PC-3 (cell line): ENCODE data around the gene FAM83E. TPM values are rescaled to one million over a fixed set of nuclear protein-coding genes. Genes with fewer than 3 reads are reported as not detected.

Experiments
- ATAC-seq: fragments of 200-7000 bp; cut with Tn5 transposase; 2 replicates; pipeline ENCODE4 v1.9.1; 2020; ENCODE audit warnings: mild to moderate bottlenecking, moderate library complexity
- Bru-seq: library from RNA; stranded (reverse); fragments of 400-500 nt; gene quantifications from one replicate; lab custom pipeline; 2021; lab: Mats Ljungman, UMichigan
- BruChase-seq, 2 experiments: library from RNA; stranded (reverse); fragments of 400-500 nt; gene quantifications; one replicate each; lab custom pipeline; 2021; lab: Mats Ljungman, UMichigan
- BruUV-seq: library from RNA; stranded (reverse); fragments of 400-500 nt; replicated peaks from 2 replicates; lab custom pipeline; 2021; lab: Mats Ljungman, UMichigan
- CTCF ChIA-PET: fragments of 300-600 bp; sonication (Branson Sonifier 250); formaldehyde crosslinking; loops from one replicate; lab custom pipeline; 2022; ENCODE audit warnings: antibody characterized with exemption; lab: Charles Lee
- POLR2A ChIA-PET: fragments of 300-600 bp; sonication (Branson Sonifier 250); formaldehyde crosslinking; loops from one replicate; lab custom pipeline; 2022; ENCODE audit warnings: antibody characterized with exemption; ENCODE audit not compliant: unreplicated experiment; lab: Charles Lee
- DNase-seq: peaks from one replicate; pipeline ENCODE4 v3.0.0-alpha.2; 2015
- H2AFZ ChIP-seq: fragments of 300-600 bp; sonication (generic); 2 replicates; pipeline ENCODE4 v1.6.0; 2016; ENCODE audit warnings: antibody characterized with exemption, low read length
- H3F3A ChIP-seq: fragments of 300-600 bp; sonication (generic); one replicate; pipeline ENCODE4 v1.6.0; 2017; ENCODE audit warnings: antibody characterized with exemption, low read length, control low read depth, mild to moderate bottlenecking; ENCODE audit not compliant: unreplicated experiment
- H3K27ac ChIP-seq: fragments of 300-600 bp; sonication (generic); 2 replicates; pipeline ENCODE4 v1.5.1; 2016; ENCODE audit warnings: mild to moderate bottlenecking, low read length
- H3K27me3 ChIP-seq: fragments of 300-600 bp; sonication (generic); 2 replicates; pipeline ENCODE4 v1.6.1; 2016; ENCODE audit warnings: low read length, mixed read lengths
- H3K36me3 ChIP-seq: fragments of 300-600 bp; sonication (generic); 2 replicates; pipeline ENCODE4 v1.6.1; 2016; ENCODE audit warnings: low read depth, mixed run types, low read length, mixed read lengths
- H3K4me1 ChIP-seq: fragments of 300-600 bp; sonication (generic); 2 replicates; pipeline ENCODE4 v1.5.1; 2016; ENCODE audit warnings: low read length; ENCODE audit not compliant: insufficient read depth
- H3K4me2 ChIP-seq: fragments of 300-600 bp; sonication (generic); 2 replicates; pipeline ENCODE4 v1.6.0; 2016; ENCODE audit warnings: low read length
- H3K4me3 ChIP-seq: fragments of 300-600 bp; sonication (generic); 2 replicates; pipeline ENCODE4 v1.5.1; 2016; ENCODE audit warnings: mild to moderate bottlenecking, low read length, mixed read lengths
- H3K79me2 ChIP-seq: fragments of 300-600 bp; sonication (generic); 2 replicates; pipeline ENCODE4 v1.6.1; 2017; ENCODE audit warnings: low read length, mixed read lengths
- H3K9ac ChIP-seq: fragments of 300-600 bp; sonication (generic); 2 replicates; pipeline ENCODE4 v1.6.0; 2016; ENCODE audit warnings: mild to moderate bottlenecking, low read length
- H3K9me2 ChIP-seq: fragments of 300-600 bp; sonication (generic); replicated peaks from 2 replicates; pipeline ENCODE4 v1.6.1; 2016; ENCODE audit warnings: mixed run types, low read length, mixed read lengths
- H3K9me3 ChIP-seq: fragments of 300-600 bp; sonication (generic); 2 replicates; pipeline ENCODE4 v1.6.1; 2016; ENCODE audit warnings: low read length, mixed read lengths
- H4K20me1 ChIP-seq: fragments of 300-600 bp; sonication (generic); 2 replicates; pipeline ENCODE4 v1.6.1; 2016; ENCODE audit warnings: low read length, mixed read lengths
- CTCF ChIP-seq: fragments of 300-600 bp; sonication (generic); conservative IDR thresholded peaks from 2 replicates; pipeline ENCODE4 v1.5.1; 2017; ENCODE audit warnings: antibody characterized with exemption, low read depth, mild to moderate bottlenecking, low read length
- EZH2 ChIP-seq: fragments of 300-600 bp; sonication (generic); IDR thresholded peaks from one replicate; pipeline ENCODE4 v1.6.1; 2017; ENCODE audit warnings: antibody characterized with exemption, mild to moderate bottlenecking, low read length; ENCODE audit not compliant: unreplicated experiment
- EZH2phosphoT487 ChIP-seq: fragments of 300-600 bp; sonication (generic); IDR thresholded peaks from 2 replicates; pipeline ENCODE4 v1.6.1; 2018; ENCODE audit warnings: mild to moderate bottlenecking, antibody characterized with exemption, low read length, borderline replicate concordance
- intact Hi-C: fragments of 100-400 bp; cut with micrococcal nuclease; formaldehyde crosslinking; loops from 2 replicates; pipeline ENCODE4 v1.9.0; 2023
- long read RNA-seq: library from polyadenylated mRNA; unstranded; transcript quantifications from one replicate; pipeline ENCODE4 v2.0.0, GENCODE V29; 2021; ENCODE audit not compliant: unreplicated experiment
- total RNA-seq: library from RNA; depleted of rRNA; stranded (reverse); fragments of >200 nt; gene quantifications from 2 replicates; pipeline ENCODE4 v1.2.3, GENCODE V29; 2014; rRNA removed

Gene FAM83E
- 4.6 and 4.7 TPM in 2 replicates for total RNA-seq
- Bru-seq, nascent RNA, result percentile 39 among the genes with signal in this experiment
- percentile 38 among the genes with signal in this experiment for BruChase-seq, experiment 1, labeled RNA remaining after a 6-hour chase
- percentile 30 among the genes with signal in this experiment for BruChase-seq, experiment 2, labeled RNA remaining after a 2-hour chase
- long read RNA-seq, result 0 reads

GRCh38 chr19:48614436-48615230, at the start of gene FAM83E:
TSS of gene FAM83E (minus strand) at chr19:48615076. CDS start at chr19:48613372, 1,704 bp downstream.
- no peak within 1 kb of the TSS for H3K27ac ChIP-seq
- CTCF ChIA-PET, result no interaction called here
- H2AFZ ChIP-seq, result no peak within 1 kb of the TSS
- H4K20me1 ChIP-seq, result peaks cover 32% of the 10 kb centered on the region
- ATAC-seq (peak; percentile 9; the same call in 1 of the 2 replicates), DNase-seq (peak; percentile 41)
- no peak within 1 kb of the TSS for H3K9ac ChIP-seq
- H3K9me3 ChIP-seq, result no peaks in the 10 kb centered on the region
- POLR2A ChIA-PET, result no interaction called here
- peaks cover 35% of the 10 kb centered on the region for H3K36me3 ChIP-seq
- no peaks in the 10 kb centered on the region for H3K27me3 ChIP-seq
- H3K4me2 ChIP-seq, result no peak within 1 kb of the TSS
- no TSS peak for BruUV-seq
- no peak within 1 kb of the TSS for H3K4me3 ChIP-seq
- H3K79me2 ChIP-seq, result peaks cover 35% of the 10 kb centered on the region
- no peak for TF ChIP-seq EZH2phosphoT487
- peaks cover 21% of the 10 kb centered on the region for H3K4me1 ChIP-seq
- no peaks in the 10 kb centered on the region for H3K9me2 ChIP-seq
- intact Hi-C loops, result no loop called here
- no peaks in the 10 kb centered on the region for H3F3A ChIP-seq

- no peaks in the 10 kb centered on the region for H3K9me2 ChIP-seq
- no peak overlapping the region for H2AFZ ChIP-seq
- H3K9me3 ChIP-seq, result no peaks in the 10 kb centered on the region
- H4K20me1 ChIP-seq, result no peaks in the 10 kb centered on the region
- H3K9ac ChIP-seq, result no peak overlapping the region
- H3K4me1 ChIP-seq, result no peaks in the 10 kb centered on the region
- ChIA-PET CTCF (no interaction called here), POLR2A (no interaction called here)
- no peak overlapping the region for H3K4me3 ChIP-seq
- H3K36me3 ChIP-seq, result no peaks in the 10 kb centered on the region
- TF ChIP-seq EZH2, result no peak
- H3K27ac ChIP-seq, result no peak overlapping the region
- H3K27me3 ChIP-seq, result no peaks in the 10 kb centered on the region
- H3K79me2 ChIP-seq, result no peaks in the 10 kb centered on the region
- no peak for DNase-seq
- no TSS peak for BruUV-seq
- intact Hi-C loops, result no loop called here
- H3K4me2 ChIP-seq, result no peak overlapping the region
- ATAC-seq, result no peak
- no peaks in the 10 kb centered on the region for H3F3A ChIP-seq
Observed at GRCh38 chr19:48664476-48664875, 49.6 kb upstream of the FAM83E start.

GRCh38 chr19:48663667-48664066, 48.8 kb upstream of the FAM83E start:
- Histone ChIP-seq H3K36me3 (no peaks in the 10 kb centered on the region), H2AFZ (no peak overlapping the region), H3K9ac (no peak overlapping the region), H4K20me1 (no peaks in the 10 kb centered on the region), H3K4me1 (no peaks in the 10 kb centered on the region), H3K27ac (no peak overlapping the region), H3K27me3 (no peaks in the 10 kb centered on the region), H3K4me3 (no peak overlapping the region), H3K79me2 (no peaks in the 10 kb centered on the region), H3F3A (no peaks in the 10 kb centered on the region), H3K9me3 (no peaks in the 10 kb centered on the region), H3K9me2 (no peaks in the 10 kb centered on the region), H3K4me2 (no peak overlapping the region)
- CTCF ChIA-PET, result no interaction called here
- no peak for TF ChIP-seq CTCF
- ATAC-seq, result no peak
- POLR2A ChIA-PET, result no interaction called here
- DNase-seq, result no peak
- BruUV-seq, result no TSS peak
- intact Hi-C loops, result no loop called here
